Karpas-422 (cell line): ENCODE measurements around the gene MLLT6. TPM values are rescaled to one million over a fixed set of nuclear protein-coding genes. Genes with fewer than 3 reads are reported as not detected.

ENCODE experiments used
- DNase-seq: peaks from one replicate; pipeline ENCODE4 v3.0.0-alpha.2; 2015
- H2AFZ ChIP-seq: fragments of 200-600 bp; sonication (generic); 2 replicates; pipeline ENCODE4 v1.6.1; 2014; ENCODE audit warnings: antibody characterized with exemption, low read length, mixed read lengths
- H3K27ac ChIP-seq: fragments of 200-600 bp; sonication (generic); 2 replicates; pipeline ENCODE4 v1.5.1; 2014; ENCODE audit warnings: mild to moderate bottlenecking, low read length, moderate library complexity
- H3K27me3 ChIP-seq: fragments of 200-600 bp; sonication (generic); 2 replicates; pipeline ENCODE4 v1.6.1; 2014; ENCODE audit warnings: low read length, mixed read lengths
- H3K36me3 ChIP-seq: fragments of 200-600 bp; sonication (generic); 2 replicates; pipeline ENCODE4 v1.6.1; 2014; ENCODE audit warnings: low read length, mixed read lengths; ENCODE audit not compliant: insufficient read depth
- H3K4me1 ChIP-seq: fragments of 200-600 bp; sonication (generic); 2 replicates; pipeline ENCODE4 v1.6.1; 2014; ENCODE audit warnings: mild to moderate bottlenecking, low read length, mixed read lengths
- H3K4me2 ChIP-seq: fragments of 200-600 bp; sonication (generic); 2 replicates; pipeline ENCODE4 v1.6.1; 2014; ENCODE audit warnings: low read length, low read depth, mild to moderate bottlenecking; ENCODE audit not compliant: poor library complexity, severe bottlenecking
- H3K4me3 ChIP-seq: fragments of 200-600 bp; sonication (generic); 2 replicates; pipeline ENCODE4 v1.5.1; 2014; ENCODE audit warnings: mild to moderate bottlenecking, antibody characterized with exemption, low read length, mixed read lengths
- H3K79me2 ChIP-seq: fragments of 200-600 bp; sonication (generic); 2 replicates; pipeline ENCODE4 v1.6.1; 2014; ENCODE audit warnings: mild to moderate bottlenecking, low read length, mixed read lengths
- H3K9ac ChIP-seq: fragments of 200-600 bp; sonication (generic); 2 replicates; pipeline ENCODE4 v1.6.0; 2014; ENCODE audit warnings: low read length
- H3K9me2 ChIP-seq: fragments of 200-600 bp; sonication (generic), shearing (Covaris generic); replicated peaks from 2 replicates; pipeline ENCODE4 v1.6.0; 2014; ENCODE audit warnings: mild to moderate bottlenecking, low read length, moderate library complexity; ENCODE audit not compliant: insufficient read depth
- H3K9me3 ChIP-seq: fragments of 300-700, 200-600 bp; sonication (generic); 2 replicates; pipeline ENCODE4 v1.6.1; 2014; ENCODE audit warnings: low read length, mixed read lengths
- H4K20me1 ChIP-seq: fragments of 200-600 bp; sonication (generic); 2 replicates; pipeline ENCODE4 v1.6.1; 2014; ENCODE audit warnings: mild to moderate bottlenecking, antibody characterized with exemption, low read length, low read depth; ENCODE audit not compliant: insufficient read depth
- total RNA-seq: library from RNA; depleted of rRNA; stranded (reverse); fragments of >200 nt; shearing (Covaris generic); gene quantifications from 2 replicates; pipeline ENCODE4 v1.2.3, GENCODE V29; 2014; ENCODE audit warnings: low replicate concordance

MLLT6 gene
- total RNA-seq, 1 experiment from 2014 or later, result 72.4 TPM

- Histone ChIP-seq H3K9me3 (no peaks in the 10 kb centered on the region), H3K36me3 (no peaks in the 10 kb centered on the region), H3K9ac (no peak overlapping the region), H3K27ac (no peak overlapping the region), H3K4me1 (peaks cover 4% of the 10 kb centered on the region), H2AFZ (no peak overlapping the region), H3K27me3 (no peaks in the 10 kb centered on the region), H3K9me2 (no peaks in the 10 kb centered on the region), H3K4me3 (no peak overlapping the region), H3K79me2 (no peaks in the 10 kb centered on the region), H4K20me1 (no peaks in the 10 kb centered on the region), H3K4me2 (no peak overlapping the region)
- peak; percentile 88 for DNase-seq
Measured at GRCh38 chr17:38663125-38663751, 41.8 kb upstream of the MLLT6 start.

DNA sequence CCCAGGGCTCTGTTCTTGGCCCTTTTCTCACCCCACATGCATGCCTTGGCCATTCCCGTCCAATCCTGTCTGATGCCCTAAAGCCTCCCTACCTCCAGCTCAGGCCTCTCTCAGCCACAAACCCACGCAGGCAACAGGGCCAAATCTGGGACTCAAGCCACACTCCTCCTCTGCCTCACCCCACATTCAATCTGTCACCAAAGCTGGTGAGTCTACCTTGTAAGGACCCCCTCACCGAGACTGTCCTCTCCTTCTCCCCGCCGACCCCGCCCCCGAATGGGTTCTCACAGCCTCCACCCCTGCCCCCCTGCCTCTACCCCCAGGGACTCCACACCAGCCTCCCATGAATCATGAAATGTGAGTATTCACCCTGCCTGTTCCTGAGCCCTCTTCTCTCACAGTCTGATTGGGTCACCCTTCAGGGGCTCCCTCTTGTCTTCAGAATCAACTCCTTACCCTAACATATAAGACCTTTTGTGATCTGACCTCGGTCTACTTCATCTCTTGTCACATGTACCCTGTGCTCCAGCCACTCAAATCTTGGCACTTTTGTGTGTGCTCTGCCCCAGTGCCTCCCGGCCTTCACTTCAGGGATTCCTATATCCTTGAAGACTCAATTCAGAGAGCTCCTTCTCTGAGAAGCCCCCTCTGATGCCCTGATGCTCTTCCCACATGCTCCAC, 41.0 kb upstream of the MLLT6 start:
- no peaks in the 10 kb centered on the region for H3K79me2 ChIP-seq
- peak; percentile 28 for DNase-seq
- H2AFZ ChIP-seq, result no peak overlapping the region
- no peaks in the 10 kb centered on the region for H3K4me1 ChIP-seq
- H3K4me2 ChIP-seq, result no peak overlapping the region
- H4K20me1 ChIP-seq, result no peaks in the 10 kb centered on the region
- H3K9ac ChIP-seq, result no peak overlapping the region
- H3K27ac ChIP-seq, result no peak overlapping the region
- H3K27me3 ChIP-seq, result no peaks in the 10 kb centered on the region
- no peaks in the 10 kb centered on the region for H3K36me3 ChIP-seq
- H3K9me3 ChIP-seq, result no peaks in the 10 kb centered on the region
- H3K4me3 ChIP-seq, result no peak overlapping the region
- no peaks in the 10 kb centered on the region for H3K9me2 ChIP-seq

DNA sequence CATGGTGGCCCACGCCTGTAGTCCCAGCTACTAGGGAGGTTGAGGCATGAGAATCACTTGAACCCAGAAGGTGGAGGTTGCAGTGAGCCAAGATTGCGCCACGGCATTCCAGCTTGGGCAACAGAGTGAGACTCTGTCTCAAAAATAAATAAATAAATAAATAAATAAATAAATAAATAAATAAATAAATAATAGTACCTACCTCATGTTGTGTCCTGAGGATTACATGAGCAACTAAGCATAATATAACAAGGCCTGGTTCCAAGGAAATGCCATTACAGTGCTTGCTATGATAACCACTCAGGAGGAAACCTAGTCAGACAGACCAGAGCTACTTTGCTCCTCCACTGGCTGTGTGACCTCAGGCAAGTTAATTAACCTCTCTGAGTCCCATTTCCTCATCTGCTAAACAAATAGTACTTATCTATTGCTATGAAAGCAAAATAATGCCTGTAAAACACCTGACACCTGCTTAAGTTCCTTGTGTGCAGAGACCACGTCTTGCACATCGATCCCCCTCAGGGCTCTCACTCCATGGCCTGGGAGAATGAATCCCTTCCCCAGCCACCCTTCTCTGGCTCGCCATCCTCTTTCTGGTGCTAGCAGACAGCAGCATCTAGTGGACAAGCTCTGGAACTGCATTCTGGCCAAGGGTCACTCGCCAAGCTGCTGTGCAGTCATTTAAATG, 37.8 kb upstream of the MLLT6 start:
- peak; percentile 86 for DNase-seq
- no peaks in the 10 kb centered on the region for H3K36me3 ChIP-seq
- no peaks in the 10 kb centered on the region for H3K79me2 ChIP-seq
- peaks cover 7% of the 10 kb centered on the region for H3K4me1 ChIP-seq
- no peaks in the 10 kb centered on the region for H3K9me3 ChIP-seq
- H3K9ac ChIP-seq, result no peak overlapping the region
- H3K4me3 ChIP-seq, result no peak overlapping the region
- no peak overlapping the region for H2AFZ ChIP-seq
- peaks cover 5% of the 10 kb centered on the region; the same call in 1 of the 2 replicates for H4K20me1 ChIP-seq
- H3K27me3 ChIP-seq, result no peaks in the 10 kb centered on the region
- H3K4me2 ChIP-seq, result no peak overlapping the region
- H3K27ac ChIP-seq, result no peak overlapping the region
- no peaks in the 10 kb centered on the region for H3K9me2 ChIP-seq

DNA sequence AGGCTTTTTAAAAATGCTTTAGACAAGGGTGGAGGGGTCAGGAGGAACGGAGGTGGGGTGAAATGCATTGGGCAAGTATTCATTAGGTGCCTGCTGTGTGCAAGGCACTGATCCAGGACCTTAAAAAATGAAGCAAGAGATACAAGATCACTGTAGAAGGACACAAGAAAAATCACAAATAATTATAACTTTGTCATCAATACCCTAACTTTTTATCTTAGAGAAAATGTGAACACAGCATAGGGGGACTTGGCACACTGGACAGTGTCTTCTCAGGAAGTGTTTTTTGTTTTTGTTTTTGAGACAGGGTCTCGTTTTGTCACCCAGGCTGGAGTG, 37.3 kb upstream of the MLLT6 start:
- H3K36me3 ChIP-seq, result no peaks in the 10 kb centered on the region
- peak; percentile 39 for DNase-seq
- H3K9me2 ChIP-seq, result no peaks in the 10 kb centered on the region
- no peaks in the 10 kb centered on the region for H3K79me2 ChIP-seq
- H3K4me2 ChIP-seq, result no peak overlapping the region
- H2AFZ ChIP-seq, result no peak overlapping the region
- peaks cover 10% of the 10 kb centered on the region for H4K20me1 ChIP-seq
- H3K4me1 ChIP-seq, result peaks cover 11% of the 10 kb centered on the region
- no peak overlapping the region for H3K9ac ChIP-seq
- H3K4me3 ChIP-seq, result no peak overlapping the region
- no peaks in the 10 kb centered on the region for H3K27me3 ChIP-seq
- H3K27ac ChIP-seq, result no peak overlapping the region
- no peaks in the 10 kb centered on the region for H3K9me3 ChIP-seq

DNA sequence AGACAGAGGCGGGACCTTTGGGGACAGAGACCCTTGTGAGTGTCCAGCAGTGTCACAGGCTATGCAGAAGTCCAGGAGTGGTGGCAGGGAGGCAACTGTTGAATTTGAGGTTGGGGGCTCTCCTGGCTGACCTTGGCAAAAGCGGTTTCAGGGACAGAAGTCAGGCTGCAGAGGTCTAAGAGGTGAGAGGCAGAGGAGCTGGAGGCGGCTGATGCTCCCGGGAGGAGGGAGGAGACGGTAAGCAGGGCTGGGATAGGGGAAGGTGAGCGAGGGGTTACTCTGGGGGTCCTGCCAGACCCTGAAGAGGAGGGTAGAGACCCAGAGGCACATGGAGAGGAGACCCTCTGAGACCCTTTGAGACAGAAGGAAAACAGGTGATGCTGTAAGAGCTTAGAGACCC, 35.6 kb upstream of the MLLT6 start:
- no peaks in the 10 kb centered on the region for H3K79me2 ChIP-seq
- no peaks in the 10 kb centered on the region for H3K27me3 ChIP-seq
- H3K4me3 ChIP-seq, result no peak overlapping the region
- H3K9me2 ChIP-seq, result no peaks in the 10 kb centered on the region
- H3K27ac ChIP-seq, result no peak overlapping the region
- H3K4me1 ChIP-seq, result peaks cover 25% of the 10 kb centered on the region
- H3K36me3 ChIP-seq, result no peaks in the 10 kb centered on the region
- peak; percentile 37 for DNase-seq
- no peak overlapping the region for H2AFZ ChIP-seq
- H4K20me1 ChIP-seq, result peaks cover 14% of the 10 kb centered on the region
- H3K9me3 ChIP-seq, result no peaks in the 10 kb centered on the region
- H3K9ac ChIP-seq, result no peak overlapping the region
- no peak overlapping the region for H3K4me2 ChIP-seq

DNA sequence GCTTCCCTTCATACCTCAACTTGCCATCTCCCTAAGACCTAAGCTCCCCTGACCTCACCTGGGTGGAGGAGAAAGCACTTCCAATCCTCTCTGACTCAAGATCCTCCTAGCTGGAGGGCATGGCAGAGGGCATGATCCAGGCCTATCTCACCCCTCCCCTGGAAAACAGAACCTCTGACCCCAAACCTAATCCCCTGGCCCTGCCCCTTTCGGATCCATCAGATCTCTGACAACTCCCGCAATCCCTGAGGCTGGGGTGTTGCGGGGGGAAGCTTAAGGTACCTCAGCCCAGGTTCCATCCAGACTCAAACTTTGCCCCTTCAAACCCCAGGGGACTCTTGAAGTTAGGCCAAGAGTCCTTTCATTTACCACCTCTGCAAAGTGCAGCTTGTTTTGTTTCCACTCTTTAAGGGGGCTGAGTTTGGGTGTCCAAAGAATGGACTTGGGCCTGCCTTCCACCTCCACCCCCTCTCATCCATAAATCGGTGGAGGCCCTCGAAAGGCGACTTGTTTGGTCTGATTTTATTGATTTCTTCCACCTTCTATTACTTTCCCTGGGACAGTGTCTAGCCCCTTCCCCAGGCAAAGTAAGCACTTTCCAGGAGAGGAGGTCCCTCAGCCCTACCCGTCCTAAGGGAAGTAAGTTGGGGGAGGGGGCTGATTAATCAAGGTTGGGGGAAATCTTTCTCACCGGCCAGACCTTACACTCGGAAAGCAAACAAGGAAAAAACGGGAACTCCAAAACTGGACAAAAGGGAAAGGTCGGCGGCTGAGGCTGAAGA, 32.9 kb upstream of the MLLT6 start:
- no peaks in the 10 kb centered on the region for H3K9me3 ChIP-seq
- no peaks in the 10 kb centered on the region for H3K36me3 ChIP-seq
- no peaks in the 10 kb centered on the region for H3K79me2 ChIP-seq
- H3K27me3 ChIP-seq, result no peaks in the 10 kb centered on the region
- H3K4me3 ChIP-seq, result no peak overlapping the region
- no peak overlapping the region for H3K27ac ChIP-seq
- H4K20me1 ChIP-seq, result peaks cover 14% of the 10 kb centered on the region
- H3K4me2 ChIP-seq, result peak overlapping the region; percentile 36
- H3K4me1 ChIP-seq, result peaks cover 38% of the 10 kb centered on the region
- peak; percentile 46 for DNase-seq
- H3K9me2 ChIP-seq, result no peaks in the 10 kb centered on the region
- H2AFZ ChIP-seq, result no peak overlapping the region
- no peak overlapping the region for H3K9ac ChIP-seq

GRCh38 chr17:38672788-38673706, 32.0 kb upstream of the MLLT6 start:
- Histone ChIP-seq H3K4me2 (peak overlapping the region; percentile 98), H2AFZ (no peak overlapping the region), H3K9me3 (no peaks in the 10 kb centered on the region), H3K4me3 (peak overlapping the region; percentile 91; the same call in 1 of the 2 replicates), H3K36me3 (no peaks in the 10 kb centered on the region), H3K9ac (peak overlapping the region; percentile 93; the same call in 1 of the 2 replicates), H3K9me2 (no peaks in the 10 kb centered on the region), H4K20me1 (peaks cover 14% of the 10 kb centered on the region), H3K27ac (no peak overlapping the region), H3K79me2 (no peaks in the 10 kb centered on the region), H3K27me3 (no peaks in the 10 kb centered on the region), H3K4me1 (peaks cover 38% of the 10 kb centered on the region)
- DNase-seq, result peak; percentile 39
